ENCODE data around the gene CCDC175. TPM values are rescaled to one million over a fixed set of nuclear protein-coding genes. Genes with fewer than 3 reads are reported as not detected.

The CCDC175 gene
- total RNA-seq, 1 donor from 2014 or later, result not detected

- peak within 1 kb of the TSS; percentile 67 for H3K4me3 ChIP-seq (ENCODE audit: low read depth, low read length)
- TF ChIP-seq CTCF (conservative IDR thresholded peaks at IDR 0.05; ENCODE audit: low read depth, low read length), result peak; percentile 57
- DNase-seq (ENCODE audit: low read depth), result no peak
Measured at GRCh38 chr14:59483819-59484638, 92.6 kb downstream of the CCDC175 start, which contains the start of the genes JKAMP and L3HYPDH. TSS of gene JKAMP (plus strand) at chr14:59484517. CDS start at chr14:59484590, 73 bp downstream. TSS of gene L3HYPDH (minus strand) at chr14:59484408. CDS start at chr14:59484316, 92 bp downstream.

- TF ChIP-seq CTCF (conservative IDR thresholded peaks at IDR 0.05; ENCODE audit: low read depth, low read length), result no peak
- H3K4me3 ChIP-seq (ENCODE audit: low read depth, low read length), result peak overlapping the region; percentile 67
- DNase-seq (ENCODE audit: low read depth), result peak; percentile 59
Measured at GRCh38 chr14:59483363-59483762, 93.2 kb downstream of the CCDC175 start.

GRCh38 chr14:59482541-59483331, 93.9 kb downstream of the CCDC175 start:
- H3K4me3 ChIP-seq (ENCODE audit: low read depth, low read length), result peak overlapping the region; percentile 67
- DNase-seq (ENCODE audit: low read depth), result peak; percentile 94
- TF ChIP-seq CTCF (conservative IDR thresholded peaks at IDR 0.05; ENCODE audit: low read depth, low read length), result no peak

- no peak for DNase-seq (ENCODE audit: low read depth)
- TF ChIP-seq CTCF (conservative IDR thresholded peaks at IDR 0.05; ENCODE audit: low read depth, low read length), result no peak
- peak overlapping the region; percentile 67 for H3K4me3 ChIP-seq (ENCODE audit: low read depth, low read length)
Measured at GRCh38 chr14:59481871-59482540, 94.6 kb downstream of the CCDC175 start.

GRCh38 chr14:59481407-59481806, 95.2 kb downstream of the CCDC175 start:
- no peak for TF ChIP-seq CTCF (conservative IDR thresholded peaks at IDR 0.05; ENCODE audit: low read depth, low read length)
- DNase-seq (ENCODE audit: low read depth), result no peak
- H3K4me3 ChIP-seq (ENCODE audit: low read depth, low read length), result peak overlapping the region; percentile 67

- no peak for TF ChIP-seq CTCF (conservative IDR thresholded peaks at IDR 0.05; ENCODE audit: low read depth, low read length)
- DNase-seq (ENCODE audit: low read depth), result no peak
- no peak overlapping the region for H3K4me3 ChIP-seq (ENCODE audit: low read depth, low read length)
Measured at GRCh38 chr14:59480166-59480565, 96.4 kb downstream of the CCDC175 start.
